IPS-18a (cell line): ENCODE measurements around the gene ITFG1.
"Not testable (repeated sequence)": the region's sequence is repeated elsewhere in the genome, so short reads cannot be mapped to it uniquely, and the experiment has no call there.

ENCODE experiments used
- H3K27ac ChIP-seq: one replicate; pipeline ENCODE4 v1.5.1; 2013; ENCODE audit warnings: low read length
- H3K27me3 ChIP-seq: one replicate; pipeline ENCODE4 v1.6.1; 2013; ENCODE audit warnings: mild to moderate bottlenecking, low read length; ENCODE audit not compliant: control insufficient read depth, insufficient read depth
- H3K36me3 ChIP-seq: one replicate; pipeline ENCODE4 v1.6.1; 2013; ENCODE audit warnings: low read depth, low read length; ENCODE audit not compliant: control insufficient read depth
- H3K4me1 ChIP-seq: one replicate; pipeline ENCODE4 v1.6.1; 2013; ENCODE audit warnings: low read depth, low read length; ENCODE audit not compliant: control insufficient read depth
- H3K4me3 ChIP-seq: one replicate; pipeline ENCODE4 v1.5.1; 2013; ENCODE audit warnings: low read length
- H3K9ac ChIP-seq: one replicate; pipeline ENCODE4 v1.6.1; 2013; ENCODE audit warnings: mild to moderate bottlenecking, low read length, moderate library complexity
- H3K9me3 ChIP-seq: one replicate; pipeline ENCODE4 v1.6.1; 2013; ENCODE audit warnings: low read depth, low read length; ENCODE audit not compliant: control insufficient read depth

ITFG1 gene

GRCh38 chr16:47448830-47449575 is 11.9 kb downstream of the ITFG1 start:
- no peak overlapping the region for H3K9ac ChIP-seq
- H3K4me3 ChIP-seq: no peak overlapping the region
- H3K9me3 ChIP-seq: no peaks in the 10 kb centered on the region
- peaks cover 38% of the 10 kb centered on the region for H3K36me3 ChIP-seq
- H3K27ac ChIP-seq: no peak overlapping the region
- H3K4me1 ChIP-seq: no peaks in the 10 kb centered on the region
- H3K27me3 ChIP-seq: no peaks in the 10 kb centered on the region

GRCh38 chr16:47446431-47446830 is 14.4 kb downstream of the ITFG1 start:
- Histone ChIP-seq H3K27ac (no peak overlapping the region), H3K9ac (no peak overlapping the region), H3K9me3 (no peaks in the 10 kb centered on the region), H3K4me1 (no peaks in the 10 kb centered on the region), H3K36me3 (peaks cover 15% of the 10 kb centered on the region), H3K4me3 (no peak overlapping the region), H3K27me3 (no peaks in the 10 kb centered on the region)

DNA sequence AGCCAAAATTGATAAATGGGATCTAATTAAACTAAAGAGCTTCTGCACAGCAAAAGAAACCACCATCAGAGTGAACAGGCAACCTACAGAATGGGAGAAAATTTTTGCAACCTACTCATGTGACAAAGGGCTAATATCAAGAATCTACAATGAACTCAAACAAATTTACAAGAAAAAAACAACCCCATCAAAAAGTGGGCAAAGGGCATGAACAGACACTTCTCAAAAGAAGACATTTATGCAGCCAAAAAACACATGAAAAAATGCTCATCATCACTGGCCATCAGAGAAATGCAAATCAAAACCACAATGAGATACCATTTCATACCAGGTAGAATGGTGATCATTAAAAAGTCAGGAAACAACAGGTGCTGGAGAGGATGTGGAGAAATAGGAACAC is 18.0 kb downstream of the ITFG1 start:
- not testable (repeated sequence) for H3K27ac ChIP-seq, H3K27me3 ChIP-seq, H3K36me3 ChIP-seq, H3K9me3 ChIP-seq, H3K4me1 ChIP-seq, H3K4me3 ChIP-seq, H3K9ac ChIP-seq

DNA sequence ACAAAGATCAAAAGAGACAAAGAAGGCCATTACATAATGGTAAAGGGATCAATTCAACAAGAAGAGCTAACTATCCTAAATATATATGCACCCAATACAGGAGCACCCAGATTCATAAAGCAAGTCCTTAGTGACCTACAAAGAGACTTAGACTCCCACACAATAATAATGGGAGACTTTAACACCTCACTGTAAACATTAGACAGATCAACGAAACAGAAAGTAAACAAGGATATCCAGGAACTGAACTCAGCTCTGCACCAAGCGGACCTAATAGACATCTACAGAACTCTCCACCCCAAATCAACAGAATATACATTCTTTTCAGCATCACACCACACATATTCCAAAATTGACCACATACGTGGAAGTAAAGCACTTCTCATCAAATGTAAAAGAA is 20.8 kb downstream of the ITFG1 start:
- not testable (repeated sequence) for H3K36me3 ChIP-seq, H3K27me3 ChIP-seq, H3K4me3 ChIP-seq, H3K9ac ChIP-seq, H3K9me3 ChIP-seq, H3K27ac ChIP-seq, H3K4me1 ChIP-seq

GRCh38 chr16:47434274-47434673 is 26.6 kb downstream of the ITFG1 start:
- not testable (repeated sequence) for H3K4me3 ChIP-seq, H3K27ac ChIP-seq, H3K36me3 ChIP-seq, H3K4me1 ChIP-seq, H3K9me3 ChIP-seq, H3K27me3 ChIP-seq, H3K9ac ChIP-seq

GRCh38 chr16:47431960-47432359 is 28.9 kb downstream of the ITFG1 start:
- H3K9me3 ChIP-seq: no peaks in the 10 kb centered on the region
- no peaks in the 10 kb centered on the region for H3K4me1 ChIP-seq
- H3K4me3 ChIP-seq: no peak overlapping the region
- H3K27ac ChIP-seq: no peak overlapping the region
- H3K9ac ChIP-seq: no peak overlapping the region
- H3K27me3 ChIP-seq: no peaks in the 10 kb centered on the region
- H3K36me3 ChIP-seq: peaks cover 5% of the 10 kb centered on the region

- Histone ChIP-seq H3K27me3 (no peaks in the 10 kb centered on the region), H3K27ac (no peak overlapping the region), H3K9ac (no peak overlapping the region), H3K4me3 (no peak overlapping the region), H3K36me3 (peaks cover 5% of the 10 kb centered on the region), H3K4me1 (peaks cover 3% of the 10 kb centered on the region), H3K9me3 (no peaks in the 10 kb centered on the region)
These were observed 34.1 kb downstream of the ITFG1 start for GRCh38 chr16:47426806-47427205.

- Histone ChIP-seq H3K27me3 (no peaks in the 10 kb centered on the region), H3K36me3 (peaks cover 5% of the 10 kb centered on the region), H3K27ac (no peak overlapping the region), H3K4me1 (peaks cover 3% of the 10 kb centered on the region), H3K9me3 (no peaks in the 10 kb centered on the region), H3K4me3 (no peak overlapping the region), H3K9ac (no peak overlapping the region)
These were observed 36.0 kb downstream of the ITFG1 start for GRCh38 chr16:47424846-47425245.

- Histone ChIP-seq H3K27ac (no peak overlapping the region), H3K9ac (no peak overlapping the region), H3K9me3 (no peaks in the 10 kb centered on the region), H3K4me1 (no peaks in the 10 kb centered on the region), H3K4me3 (no peak overlapping the region), H3K27me3 (no peaks in the 10 kb centered on the region), H3K36me3 (no peaks in the 10 kb centered on the region)
These were observed 44.0 kb downstream of the ITFG1 start for GRCh38 chr16:47416869-47417268.

DNA sequence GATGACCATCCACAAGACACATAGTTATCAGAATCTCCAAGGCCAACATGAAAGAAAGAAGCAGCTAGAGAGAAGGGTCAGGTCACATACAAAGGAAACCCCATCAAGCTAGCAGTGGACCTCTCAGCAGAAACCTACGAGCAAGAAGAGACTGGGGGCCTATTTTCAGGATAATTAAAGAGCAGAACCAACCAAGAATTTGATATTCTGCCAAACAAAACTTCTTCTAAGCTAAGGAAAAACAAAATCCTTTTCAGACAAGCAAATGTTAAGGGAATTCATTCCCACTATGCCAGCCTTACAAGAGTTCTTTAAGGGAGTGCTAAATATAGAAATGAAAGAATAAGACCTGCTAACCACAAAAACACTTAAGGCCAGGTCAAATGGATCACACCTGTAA is 47.8 kb downstream of the ITFG1 start:
- Histone ChIP-seq H3K4me3 (no peak overlapping the region), H3K36me3 (no peaks in the 10 kb centered on the region), H3K9ac (no peak overlapping the region), H3K4me1 (no peaks in the 10 kb centered on the region), H3K27ac (no peak overlapping the region), H3K9me3 (no peaks in the 10 kb centered on the region), H3K27me3 (no peaks in the 10 kb centered on the region)

DNA sequence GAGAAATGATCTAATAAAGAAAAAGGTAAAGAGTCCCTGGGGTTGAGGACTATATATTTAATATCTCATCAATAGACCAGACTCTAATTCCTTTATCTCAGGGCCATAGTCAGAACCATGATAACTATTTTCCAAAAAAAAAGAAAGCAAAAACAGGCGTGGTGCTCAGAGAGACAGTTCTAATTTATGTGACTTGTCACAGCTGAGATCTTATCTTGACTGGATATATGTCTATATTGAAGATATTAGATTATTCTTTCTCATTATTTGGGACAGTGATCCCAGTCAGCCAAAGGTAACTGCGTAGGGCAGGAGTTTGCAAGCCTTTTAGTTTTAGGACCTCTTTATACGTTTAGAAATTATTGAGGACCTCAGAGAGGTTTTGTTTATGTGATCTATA is 52.4 kb downstream of the ITFG1 start:
- Histone ChIP-seq H3K36me3 (no peaks in the 10 kb centered on the region), H3K9me3 (no peaks in the 10 kb centered on the region), H3K4me1 (no peaks in the 10 kb centered on the region), H3K27me3 (no peaks in the 10 kb centered on the region), H3K27ac (no peak overlapping the region), H3K9ac (no peak overlapping the region), H3K4me3 (no peak overlapping the region)

GRCh38 chr16:47395733-47396498 is 64.9 kb downstream of the ITFG1 start:
- Histone ChIP-seq H3K4me3 (no peak overlapping the region), H3K4me1 (peaks cover 7% of the 10 kb centered on the region), H3K27ac (no peak overlapping the region), H3K9me3 (no peaks in the 10 kb centered on the region), H3K36me3 (no peaks in the 10 kb centered on the region), H3K27me3 (no peaks in the 10 kb centered on the region), H3K9ac (no peak overlapping the region)
